G401 (cell line): ENCODE measurements around the gene GGT6. TPM values are rescaled to one million over a fixed set of nuclear protein-coding genes. Genes with fewer than 3 reads are reported as not detected.
A peak's percentile ranks its signal among the peaks of the same experiment; 100 is the strongest.
"Not testable (repeated sequence)": the region's sequence is repeated elsewhere in the genome, so short reads cannot be mapped to it uniquely, and the experiment has no call there.

Experiments
- DNase-seq: peaks from one replicate; pipeline ENCODE4 v3.0.0-alpha.2; 2015; ENCODE audit warnings: low spot score
- in situ Hi-C: cut with HindIII; loops from 2 replicates; pipeline ENCODE4 v1.10.0; 2016; ENCODE audit warnings: low sequenced_read_pairs, mixed read lengths
- total RNA-seq: library from RNA; depleted of rRNA; stranded (reverse); fragments of >200 nt; shearing (Covaris generic); gene quantifications from 2 replicates; pipeline ENCODE4 v1.2.3, GENCODE V29; 2014

The GGT6 gene
- total RNA-seq, 1 experiment from 2014 or later, result not detected

- in situ Hi-C loops, result not testable (repeated sequence)
These were observed 18.0 kb upstream of the GGT6 start for GRCh38 chr17:4578349-4578748.

GRCh38 chr17:4577386-4577993 lies 17.1 kb upstream of the GGT6 start:
- in situ Hi-C loops, result no loop called here
- DNase-seq, result no peak

More at GRCh38 chr17:4578349-4578748, 18.0 kb upstream of the GGT6 start:
- not testable (repeated sequence) for DNase-seq

- no peak for DNase-seq
These were observed 16.4 kb upstream of the GGT6 start for GRCh38 chr17:4576729-4577322.

GRCh38 chr17:4576161-4576558 lies 15.8 kb upstream of the GGT6 start:
- in situ Hi-C loops, result no loop called here
- DNase-seq, result no peak

More at GRCh38 chr17:4576729-4577322, 16.4 kb upstream of the GGT6 start:
- in situ Hi-C loops, result no loop called here

GRCh38 chr17:4574448-4575045 lies 14.2 kb upstream of the GGT6 start:
- in situ Hi-C loops, result no loop called here
- DNase-seq, result no peak

DNA sequence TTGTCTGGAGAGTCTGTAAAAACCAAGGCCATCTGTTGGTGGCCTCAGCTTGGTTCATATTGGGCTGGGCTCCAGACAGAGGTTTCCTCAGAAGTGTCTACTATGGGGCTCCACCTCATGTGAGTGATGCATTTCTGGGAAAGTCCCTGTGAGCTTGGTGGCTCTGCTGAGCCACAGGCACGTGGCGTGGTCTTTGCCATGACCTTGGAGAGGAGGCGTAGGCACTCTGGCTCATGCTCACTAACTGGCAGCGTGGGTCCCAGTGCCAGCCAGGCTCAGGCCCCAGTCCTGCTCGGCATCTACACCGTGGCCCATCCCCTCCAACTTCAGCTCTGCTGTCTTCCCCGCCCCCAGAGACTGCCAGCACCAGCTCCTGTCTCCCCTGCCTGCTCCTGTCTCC lies 13.3 kb upstream of the GGT6 start:
- in situ Hi-C loops, result no loop called here
- no peak for DNase-seq

DNA sequence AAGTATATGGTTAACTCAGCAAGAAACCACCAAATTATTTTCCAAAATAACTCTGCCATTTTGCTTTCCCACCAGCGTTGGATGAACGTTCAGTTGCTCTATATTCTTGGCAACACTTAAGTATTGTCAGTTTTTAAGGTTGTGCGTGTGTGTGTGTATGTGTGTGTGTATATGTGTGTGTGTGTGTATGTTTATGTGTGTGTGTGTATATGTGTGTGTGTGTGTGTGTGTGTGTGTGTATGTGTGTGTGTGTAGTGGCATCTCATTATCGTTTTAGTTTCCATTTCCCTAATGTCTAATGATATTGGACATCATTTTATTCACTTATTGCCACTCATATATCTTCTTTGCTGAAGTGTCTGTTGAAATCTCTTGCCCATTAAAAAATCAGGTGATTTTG lies 12.7 kb upstream of the GGT6 start:
- no peak for DNase-seq
- in situ Hi-C loops, result no loop called here

DNA sequence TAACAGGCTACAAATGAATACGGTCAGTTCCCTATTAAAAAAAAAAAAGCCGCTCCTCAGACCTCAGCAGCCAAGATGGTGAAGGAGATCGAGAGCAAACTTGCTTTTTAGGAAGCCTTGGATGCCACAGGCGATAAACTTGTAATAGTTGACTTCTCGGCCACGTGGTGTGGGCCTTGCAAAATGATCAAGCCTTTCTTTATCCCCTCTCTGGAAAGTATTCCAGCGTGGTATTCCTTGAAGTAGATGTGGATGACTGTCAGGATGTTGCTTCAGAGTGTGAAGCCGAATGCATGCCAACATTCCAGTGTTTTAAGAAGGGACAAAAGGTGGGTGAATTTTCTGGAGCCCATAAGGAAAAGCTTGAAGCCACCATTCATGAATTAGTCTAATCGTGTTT lies 11.8 kb upstream of the GGT6 start:
- in situ Hi-C loops, result no loop called here
- no peak for DNase-seq

DNA sequence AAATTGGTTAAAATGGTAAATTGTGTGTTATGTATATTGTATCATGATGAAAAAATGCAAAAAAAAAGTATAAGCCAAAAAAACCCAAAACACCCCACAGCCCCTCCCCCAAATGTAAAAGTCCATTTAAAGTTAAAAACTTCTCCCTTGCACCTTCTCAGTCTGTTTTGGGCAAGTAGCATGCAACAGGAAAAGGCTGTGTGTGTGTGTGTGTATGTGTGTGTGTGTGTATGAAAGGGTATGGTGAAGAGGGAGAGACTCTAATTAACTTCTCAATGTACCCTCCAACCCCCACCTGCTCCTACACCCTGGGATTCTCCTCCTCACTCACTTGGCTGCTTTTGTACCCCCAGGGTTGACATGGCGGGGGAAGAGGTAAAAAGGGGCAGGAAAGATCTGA lies 9.2 kb upstream of the GGT6 start:
- no peak for DNase-seq
- in situ Hi-C loops, result loop anchor here (10.0 kb wide), 1 partner anchor 155 kb away; no protein-coding TSS in a partner anchor

- in situ Hi-C loops, result loop anchor here (10.0 kb wide), 1 partner anchor 158 kb away; no protein-coding TSS in a partner anchor
- DNase-seq, result peak; percentile 79
These were observed 6.4 kb upstream of the GGT6 start for GRCh38 chr17:4566785-4567184.

DNA sequence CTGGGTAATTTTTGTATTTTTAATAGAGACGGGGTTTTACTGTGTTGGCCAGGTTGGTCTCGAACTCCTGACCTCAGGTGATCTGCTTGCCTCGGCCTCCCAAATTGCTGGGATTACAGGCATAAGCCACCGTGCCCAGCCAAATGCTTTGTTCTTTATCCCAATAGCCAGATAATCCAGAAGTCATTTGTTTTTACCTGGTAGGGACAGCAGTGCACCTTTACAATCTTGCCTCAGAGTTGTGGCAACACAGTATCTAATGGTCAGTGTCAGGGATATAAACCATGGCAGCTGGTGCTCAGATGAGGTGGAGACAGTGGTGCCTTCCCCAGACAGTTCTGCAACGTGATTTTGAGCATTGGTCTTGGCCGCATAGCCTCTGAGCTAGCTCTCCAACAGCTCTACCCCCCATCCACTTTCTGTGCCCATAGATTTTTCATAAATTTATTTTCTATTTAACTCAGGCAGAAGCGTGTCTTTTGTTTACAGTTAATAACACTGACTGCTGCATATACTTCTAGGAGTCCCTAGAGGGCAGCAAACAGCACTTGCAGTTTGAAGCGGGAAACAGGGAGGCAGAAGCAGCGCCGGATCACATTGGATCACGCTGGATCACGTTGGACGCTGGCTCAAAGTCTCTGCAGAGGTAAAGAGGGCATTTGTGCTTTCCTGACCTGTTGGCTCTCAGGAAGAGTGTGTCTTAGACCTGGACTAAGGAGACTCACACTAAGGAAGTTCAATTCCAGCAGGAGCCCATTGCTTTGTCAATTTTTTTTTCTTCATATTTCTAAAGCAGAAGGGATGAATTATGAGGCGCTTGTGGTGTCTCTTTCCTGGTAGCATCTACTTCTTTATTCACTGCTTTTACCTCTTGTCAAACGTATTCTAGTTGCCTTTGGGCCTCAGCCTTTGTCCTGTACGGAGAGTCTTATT lies 5.1 kb upstream of the GGT6 start:
- DNase-seq, result peak; percentile 86
- in situ Hi-C loops, result loop anchor here (10.0 kb wide), 1 partner anchor 159 kb away; no protein-coding TSS in a partner anchor

GRCh38 chr17:4562015-4562969 lies 1.9 kb upstream of the GGT6 start:
- DNase-seq, result no peak
- in situ Hi-C loops, result loop anchor here (10.0 kb wide), 1 partner anchor 163 kb away; no protein-coding TSS in a partner anchor

- in situ Hi-C loops, result loop anchor here (10.0 kb wide), 1 partner anchor 164 kb away; no protein-coding TSS in a partner anchor
- no peak for DNase-seq
These were observed 470 bp upstream of the GGT6 start for GRCh38 chr17:4560837-4561256.

DNA sequence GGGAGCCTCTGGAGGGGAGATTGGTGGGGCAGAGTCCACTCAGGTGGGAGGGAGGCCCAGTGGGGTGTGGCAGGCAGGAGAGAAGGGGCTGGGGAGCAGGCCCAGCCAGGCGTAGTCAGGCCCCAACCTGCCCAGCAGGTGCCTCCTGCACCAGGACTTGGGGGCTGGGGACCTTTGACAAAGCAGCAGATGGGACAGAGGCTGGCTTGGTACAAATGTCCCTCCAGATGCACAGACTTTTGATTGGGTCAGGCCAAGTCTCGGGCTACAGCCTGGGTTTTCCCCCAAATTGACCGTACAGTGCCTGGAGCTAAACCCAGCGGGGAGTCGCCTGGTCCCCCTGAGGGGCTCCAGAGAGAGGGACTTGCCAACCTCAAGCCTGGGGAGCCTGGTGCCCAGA lies 411 bp downstream of the GGT6 start:
- in situ Hi-C loops, result loop anchor here (10.0 kb wide), 1 partner anchor 165 kb away; no protein-coding TSS in a partner anchor
- DNase-seq, result no peak

GRCh38 chr17:4559139-4559791 lies 1.1 kb downstream of the GGT6 start:
- no peak for DNase-seq
- in situ Hi-C loops, result no loop called here

- no peak for DNase-seq
- in situ Hi-C loops, result no loop called here
These were observed 1.9 kb downstream of the GGT6 start for GRCh38 chr17:4558347-4558971.

DNA sequence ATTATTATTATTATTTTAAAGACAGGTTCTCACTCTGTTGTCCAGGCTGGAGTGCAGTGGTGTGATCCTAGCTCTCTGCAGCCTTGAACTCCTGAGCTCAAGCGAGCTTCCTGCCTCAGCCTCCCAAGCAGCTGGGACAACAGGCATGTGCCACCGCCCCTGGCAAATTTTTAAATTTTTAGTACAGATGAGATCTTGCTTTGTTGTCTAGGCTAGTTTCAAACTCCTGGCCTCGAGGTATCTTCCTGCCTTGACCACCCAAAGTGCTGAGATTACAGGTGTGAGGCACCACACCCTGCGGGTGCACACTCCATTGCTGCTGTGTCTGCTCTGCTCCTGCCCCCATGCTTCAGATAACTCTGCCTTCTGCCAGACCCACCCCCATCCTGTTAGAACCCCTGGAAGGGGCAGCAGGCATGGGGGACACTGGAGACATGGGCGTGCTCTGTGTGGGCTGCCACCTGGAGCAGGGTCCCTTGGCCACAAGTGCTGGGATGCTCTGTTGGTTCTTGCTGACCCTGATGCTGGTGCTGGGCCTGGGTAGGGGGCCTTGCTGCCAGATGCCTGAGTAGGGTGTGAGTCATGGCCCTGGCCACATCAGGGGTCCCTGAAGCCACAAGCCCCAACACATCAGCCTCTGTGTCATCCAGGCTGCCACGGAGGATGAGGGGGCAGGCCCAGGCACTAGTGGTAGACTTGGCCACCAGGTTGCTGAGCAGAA lies 2.6 kb downstream of the GGT6 start:
- in situ Hi-C loops, result no loop called here
- no peak for DNase-seq
